Measurements from ENCODE around the gene PRRC2C. TPM values are rescaled to one million over a fixed set of nuclear protein-coding genes. Genes with fewer than 3 reads are reported as not detected.
A peak's percentile ranks its signal among the peaks of the same experiment; 100 is the strongest.

PRRC2C gene
- total RNA-seq, 1 experiment from 2014 or later = 296 TPM

DNA sequence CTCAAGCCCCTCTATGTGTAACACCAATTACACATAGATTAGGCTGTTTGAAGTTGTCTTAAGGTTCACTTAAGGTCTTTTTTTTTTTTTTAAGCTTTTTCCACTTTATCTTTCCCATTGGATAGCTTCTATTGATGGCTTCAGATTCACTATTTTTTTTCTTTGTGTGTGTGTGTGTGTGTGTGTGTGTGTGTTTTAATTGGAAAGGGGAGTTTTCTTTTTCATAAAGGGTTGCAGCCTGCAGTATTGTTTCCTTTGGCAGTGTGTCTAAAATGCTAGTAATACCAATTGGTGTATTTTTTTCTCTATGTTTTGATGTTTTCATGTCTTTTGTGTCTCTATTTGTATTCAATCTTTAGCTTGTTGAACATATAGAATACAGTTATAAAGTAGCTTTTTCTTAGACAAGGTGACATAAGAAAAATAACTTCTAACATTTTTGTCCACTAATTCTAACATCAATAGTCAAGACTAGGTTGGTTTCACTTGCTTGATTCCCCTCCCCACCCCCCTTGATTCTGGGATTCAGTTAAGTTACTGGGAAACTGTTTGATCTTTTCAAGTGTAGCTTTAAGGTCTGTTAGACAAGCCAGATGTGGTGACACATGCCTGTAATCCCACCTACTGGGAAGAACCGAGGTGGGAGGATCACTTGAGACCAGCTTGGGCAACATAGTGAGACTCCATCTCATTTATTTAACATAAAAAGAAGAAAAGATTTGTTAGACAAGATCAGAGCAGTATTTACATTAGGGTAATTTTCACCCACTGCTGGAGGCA is 21.4 kb downstream of the PRRC2C start:
- Mint-ChIP-seq H3K4me3 (ENCODE audit: unreplicated experiment) (no peak overlapping the region), H3K36me3 (ENCODE audit: insufficient read depth, unreplicated experiment) (peaks cover 21% of the 10 kb centered on the region), H3K27ac (ENCODE audit: low read depth, unreplicated experiment) (peak overlapping the region; percentile 12), H3K4me1 (ENCODE audit: insufficient read depth, unreplicated experiment) (peaks cover 59% of the 10 kb centered on the region), H3K9me3 (ENCODE audit: unreplicated experiment) (no peaks in the 10 kb centered on the region), H3K27me3 (ENCODE audit: insufficient read depth, unreplicated experiment) (no peaks in the 10 kb centered on the region)
- ChIA-PET POLR2A (interaction anchor here (0.9 to 3.8 kb wide), 2 partner anchors 21 to 275 kb away, joined by 3 to 22 read pairs; partner anchors contain the start of genes METTL13 and PRRC2C), CTCF (interaction anchor here (0.5 to 2.1 kb wide), 8 partner anchors 8 to 540 kb away, joined by 3 to 12 read pairs (median 4); partner anchors contain the start of gene PRRC2C)
- peak; percentile 9 for DNase-seq (ENCODE audit: unreplicated experiment)
- intact Hi-C loops (cut with micrococcal nuclease) = no loop called here
- TF ChIP-seq, protein P1, sequence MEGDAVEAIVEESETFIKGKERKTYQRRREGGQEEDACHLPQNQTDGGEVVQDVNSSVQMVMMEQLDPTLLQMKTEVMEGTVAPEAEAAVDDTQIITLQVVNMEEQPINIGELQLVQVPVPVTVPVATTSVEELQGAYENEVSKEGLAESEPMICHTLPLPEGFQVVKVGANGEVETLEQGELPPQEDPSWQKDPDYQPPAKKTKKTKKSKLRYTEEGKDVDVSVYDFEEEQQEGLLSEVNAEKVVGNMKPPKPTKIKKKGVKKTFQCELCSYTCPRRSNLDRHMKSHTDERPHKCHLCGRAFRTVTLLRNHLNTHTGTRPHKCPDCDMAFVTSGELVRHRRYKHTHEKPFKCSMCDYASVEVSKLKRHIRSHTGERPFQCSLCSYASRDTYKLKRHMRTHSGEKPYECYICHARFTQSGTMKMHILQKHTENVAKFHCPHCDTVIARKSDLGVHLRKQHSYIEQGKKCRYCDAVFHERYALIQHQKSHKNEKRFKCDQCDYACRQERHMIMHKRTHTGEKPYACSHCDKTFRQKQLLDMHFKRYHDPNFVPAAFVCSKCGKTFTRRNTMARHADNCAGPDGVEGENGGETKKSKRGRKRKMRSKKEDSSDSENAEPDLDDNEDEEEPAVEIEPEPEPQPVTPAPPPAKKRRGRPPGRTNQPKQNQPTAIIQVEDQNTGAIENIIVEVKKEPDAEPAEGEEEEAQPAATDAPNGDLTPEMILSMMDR (IDR thresholded peaks at IDR 0.05; ENCODE audit: unreplicated experiment) = no peak
- no TSS peak for BruUV-seq (replicated peaks)

GRCh38 chr1:171507435-171507834 is 22.1 kb downstream of the PRRC2C start:
- peaks cover 24% of the 10 kb centered on the region for H3K36me3 Mint-ChIP-seq (ENCODE audit: insufficient read depth, unreplicated experiment)
- ChIA-PET POLR2A (interaction anchor here (0.9 to 3.8 kb wide), 2 partner anchors 21 to 274 kb away, joined by 3 to 22 read pairs; partner anchors contain the start of genes METTL13 and PRRC2C), CTCF (interaction anchor here (0.7 to 2.1 kb wide), 5 partner anchors 8 to 540 kb away, joined by 3 to 12 read pairs (median 4); partner anchors contain the start of gene PRRC2C)
- TF ChIP-seq, protein P1 (IDR thresholded peaks at IDR 0.05; ENCODE audit: unreplicated experiment) = no peak
- intact Hi-C loops (cut with micrococcal nuclease) = no loop called here
- H3K4me3 Mint-ChIP-seq (ENCODE audit: unreplicated experiment) = no peak overlapping the region
- BruUV-seq (replicated peaks) = no TSS peak
- peaks cover 59% of the 10 kb centered on the region for H3K4me1 Mint-ChIP-seq (ENCODE audit: insufficient read depth, unreplicated experiment)
- no peaks in the 10 kb centered on the region for H3K27me3 Mint-ChIP-seq (ENCODE audit: insufficient read depth, unreplicated experiment)
- peak; percentile 13 for DNase-seq (ENCODE audit: unreplicated experiment)
- peak overlapping the region; percentile 14 for H3K27ac Mint-ChIP-seq (ENCODE audit: low read depth, unreplicated experiment)
- no peaks in the 10 kb centered on the region for H3K9me3 Mint-ChIP-seq (ENCODE audit: unreplicated experiment)

DNA sequence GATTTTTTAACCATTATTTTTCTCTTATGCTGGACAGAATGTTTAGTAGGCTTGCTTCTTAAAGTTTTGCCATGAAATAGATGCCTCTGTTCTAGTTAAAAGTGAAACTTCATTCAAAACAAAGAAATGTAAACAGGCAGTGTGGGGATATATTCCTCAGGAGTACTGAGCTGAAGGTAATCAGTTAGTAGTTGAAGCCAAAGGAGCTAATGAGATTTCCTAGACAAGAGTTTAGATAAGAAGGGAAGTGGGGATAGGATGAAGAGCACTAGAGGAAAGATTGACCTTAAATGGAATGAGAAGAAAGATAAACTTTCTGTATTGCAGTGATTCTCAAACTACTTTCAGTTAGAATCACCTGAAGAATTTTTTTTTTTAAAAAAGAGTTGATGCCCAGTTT is 23.9 kb downstream of the PRRC2C start:
- H3K27ac Mint-ChIP-seq (ENCODE audit: low read depth, unreplicated experiment) = peak overlapping the region; percentile 11
- H3K27me3 Mint-ChIP-seq (ENCODE audit: insufficient read depth, unreplicated experiment) = no peaks in the 10 kb centered on the region
- TF ChIP-seq, protein P1 (IDR thresholded peaks at IDR 0.05; ENCODE audit: unreplicated experiment) = no peak
- intact Hi-C loops (cut with micrococcal nuclease) = no loop called here
- no peak overlapping the region for H3K4me3 Mint-ChIP-seq (ENCODE audit: unreplicated experiment)
- peaks cover 26% of the 10 kb centered on the region for H3K36me3 Mint-ChIP-seq (ENCODE audit: insufficient read depth, unreplicated experiment)
- POLR2A ChIA-PET = interaction anchor here (1.2 to 3.8 kb wide), 2 partner anchors 17 to 23 kb away, joined by 4 to 22 read pairs; partner anchors contain the start of gene PRRC2C
- CTCF ChIA-PET = interaction anchor here (0.6 to 1.3 kb wide), 5 partner anchors 15 to 1699 kb away, joined by 3 to 5 read pairs (median 3); partner anchors contain the start of gene PRRC2C
- no peaks in the 10 kb centered on the region for H3K9me3 Mint-ChIP-seq (ENCODE audit: unreplicated experiment)
- peaks cover 50% of the 10 kb centered on the region for H3K4me1 Mint-ChIP-seq (ENCODE audit: insufficient read depth, unreplicated experiment)
- no TSS peak for BruUV-seq (replicated peaks)
- DNase-seq (ENCODE audit: unreplicated experiment) = no peak

GRCh38 chr1:171513743-171514142 is 28.4 kb downstream of the PRRC2C start:
- ChIA-PET CTCF (interaction anchor here (0.6 to 2.1 kb wide), 3 partner anchors 9 to 33 kb away, joined by 3 to 8 read pairs (median 5); no protein-coding TSS in a partner anchor), POLR2A (interaction anchor here (0.6 to 1.9 kb wide), 3 partner anchors 9 to 69 kb away, joined by 3 to 6 read pairs (median 3); no protein-coding TSS in a partner anchor)
- no peak for DNase-seq (ENCODE audit: unreplicated experiment)
- peak overlapping the region; percentile 70 for H3K27ac Mint-ChIP-seq (ENCODE audit: low read depth, unreplicated experiment)
- intact Hi-C loops (cut with micrococcal nuclease) = no loop called here
- H3K4me1 Mint-ChIP-seq (ENCODE audit: insufficient read depth, unreplicated experiment) = peaks cover 22% of the 10 kb centered on the region
- no peaks in the 10 kb centered on the region for H3K9me3 Mint-ChIP-seq (ENCODE audit: unreplicated experiment)
- H3K27me3 Mint-ChIP-seq (ENCODE audit: insufficient read depth, unreplicated experiment) = no peaks in the 10 kb centered on the region
- peaks cover 69% of the 10 kb centered on the region for H3K36me3 Mint-ChIP-seq (ENCODE audit: insufficient read depth, unreplicated experiment)
- no peak overlapping the region for H3K4me3 Mint-ChIP-seq (ENCODE audit: unreplicated experiment)
- TF ChIP-seq, protein P1 (IDR thresholded peaks at IDR 0.05; ENCODE audit: unreplicated experiment) = no peak
- no TSS peak for BruUV-seq (replicated peaks)
